Ecto neural progenitor cell (in vitro differentiated cells): ENCODE measurements around the gene FTCD.

Source experiments
- DNase-seq: peaks from one replicate; pipeline ENCODE4 v3.0.0-alpha.2; 2018; ENCODE audit warnings: low spot score

The FTCD gene

GRCh38 chr21:46124083-46124925 lies 31.1 kb downstream of the FTCD start:
- peak; percentile 32 for DNase-seq

GRCh38 chr21:46122758-46123683 lies 32.4 kb downstream of the FTCD start:
- peak; percentile 27 for DNase-seq

GRCh38 chr21:46122237-46122671 lies 33.1 kb downstream of the FTCD start:
- DNase-seq, result peak; percentile 41

- peak; percentile 40 for DNase-seq
Measured at GRCh38 chr21:46121286-46122221, 33.8 kb downstream of the FTCD start.

GRCh38 chr21:46120301-46121285 lies 34.8 kb downstream of the FTCD start:
- peak; percentile 39 for DNase-seq

- peak; percentile 40 for DNase-seq
Measured at GRCh38 chr21:46119637-46120271, 35.6 kb downstream of the FTCD start.

GRCh38 chr21:46119144-46119636 lies 36.2 kb downstream of the FTCD start:
- DNase-seq, result peak; percentile 46

GRCh38 chr21:46118316-46119143 lies 36.8 kb downstream of the FTCD start:
- DNase-seq, result peak; percentile 39

GRCh38 chr21:46117586-46118315 lies 37.6 kb downstream of the FTCD start:
- DNase-seq, result peak; percentile 41

- DNase-seq, result peak; percentile 46
Measured at GRCh38 chr21:46116776-46117585, 38.4 kb downstream of the FTCD start.

GRCh38 chr21:46116189-46116775 lies 39.1 kb downstream of the FTCD start:
- peak; percentile 36 for DNase-seq

GRCh38 chr21:46115441-46116188 lies 39.8 kb downstream of the FTCD start:
- no peak for DNase-seq

- no peak for DNase-seq
Measured at GRCh38 chr21:46114963-46115362, 40.4 kb downstream of the FTCD start.

- no peak for DNase-seq
Measured at GRCh38 chr21:46113497-46114176, 41.7 kb downstream of the FTCD start.

- no peak for DNase-seq
Measured at GRCh38 chr21:46112725-46113215, 42.6 kb downstream of the FTCD start.
